Placental epithelial cell (primary cell): ENCODE measurements around the gene FOLR1. TPM values are rescaled to one million over a fixed set of nuclear protein-coding genes. Genes with fewer than 3 reads are reported as not detected.

Experiments
- total RNA-seq: library from RNA; depleted of rRNA; stranded (reverse); fragments of >200 nt; gene quantifications from 2 replicates; pipeline ENCODE4 v1.2.3, GENCODE V29; 2012

Gene FOLR1
- total RNA-seq = 5.9 and 7.1 TPM in 2 replicates

DNA sequence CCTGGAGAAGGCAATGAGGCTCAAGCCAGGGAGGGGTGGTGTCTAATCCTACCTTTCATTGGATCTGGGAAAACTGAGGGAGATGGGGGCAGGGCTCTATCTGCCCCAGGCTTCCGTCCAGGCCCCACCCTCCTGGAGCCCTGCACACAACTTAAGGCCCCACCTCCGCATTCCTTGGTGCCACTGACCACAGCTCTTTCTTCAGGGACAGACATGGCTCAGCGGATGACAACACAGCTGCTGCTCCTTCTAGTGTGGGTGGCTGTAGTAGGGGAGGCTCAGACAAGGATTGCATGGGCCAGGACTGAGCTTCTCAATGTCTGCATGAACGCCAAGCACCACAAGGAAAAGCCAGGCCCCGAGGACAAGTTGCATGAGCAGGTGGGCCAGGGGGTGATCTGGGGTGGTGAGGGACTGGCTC is at the start of gene FOLR1:
FOLR1 (plus strand) TSS at position 180 of the 421 bp plus-strand sequence; CDS start at position 214, 34 bp downstream.

GRCh38 chr11:72216638-72217037 is 24.7 kb downstream of the FOLR1 start, which contains the start of gene FOLR2:
Gene FOLR2 (plus strand): TSS chr11:72216794. CDS start chr11:72218585, 1,791 bp downstream.

GRCh38 chr11:72224564-72225410 is 32.8 kb downstream of the FOLR1 start, which contains the start of gene INPPL1:
Gene INPPL1 (plus strand): TSS chr11:72224767. CDS start chr11:72224985, 218 bp downstream.

GRCh38 chr11:72244060-72244360 is 52.1 kb downstream of the FOLR1 start, which contains the start of gene PHOX2A:
Gene PHOX2A (minus strand): TSS chr11:72244176. CDS start chr11:72244004, 172 bp downstream.

Other genes starting within 250 kb of the FOLR1 start
- 6.3 and 7.9 TPM in 2 replicates for gene IL18BP, start 193.2 kb upstream of the FOLR1 start, total RNA-seq
- 212 and 227 TPM in 2 replicates for gene NUMA1, start 111.6 kb upstream of the FOLR1 start, total RNA-seq
- 11.2 and 12.2 TPM in 2 replicates for gene LRRC51, start 111.3 kb upstream of the FOLR1 start, total RNA-seq
- gene LAMTOR1, start 88.8 kb upstream of the FOLR1 start, total RNA-seq = 80.9 and 136 TPM in 2 replicates
- gene TOMT, start 86.2 kb upstream of the FOLR1 start, total RNA-seq = not detected in 2 replicates
- 30.6 and 39.8 TPM in 2 replicates for gene ANAPC15, start 79.4 kb upstream of the FOLR1 start, total RNA-seq
- gene FOLR3, start 56.4 kb upstream of the FOLR1 start, total RNA-seq = 2.3 and 2.4 TPM in 2 replicates
- gene FOLR2, start 24.7 kb downstream of the FOLR1 start, total RNA-seq = not detected in 2 replicates
- 222 and 289 TPM in 2 replicates for gene INPPL1, start 32.6 kb downstream of the FOLR1 start, total RNA-seq
- 0.39 TPM in 1 of 2 replicates, not detected in the other for gene PHOX2A, start 52.0 kb downstream of the FOLR1 start, total RNA-seq
- 53.0 and 82.3 TPM in 2 replicates for gene CLPB, start 242.4 kb downstream of the FOLR1 start, total RNA-seq